Hematopoietic multipotent progenitor cell treated with erythropoietin and hydrocortisone succinate and interleukin-3 and kit ligand, for 6 days (in vitro differentiated cells): ENCODE measurements around the gene ARHGAP4.

Experiments used
- DNase-seq: peaks from one replicate; pipeline ENCODE4 v3.0.0-alpha.2; 2015

The ARHGAP4 gene

DNA sequence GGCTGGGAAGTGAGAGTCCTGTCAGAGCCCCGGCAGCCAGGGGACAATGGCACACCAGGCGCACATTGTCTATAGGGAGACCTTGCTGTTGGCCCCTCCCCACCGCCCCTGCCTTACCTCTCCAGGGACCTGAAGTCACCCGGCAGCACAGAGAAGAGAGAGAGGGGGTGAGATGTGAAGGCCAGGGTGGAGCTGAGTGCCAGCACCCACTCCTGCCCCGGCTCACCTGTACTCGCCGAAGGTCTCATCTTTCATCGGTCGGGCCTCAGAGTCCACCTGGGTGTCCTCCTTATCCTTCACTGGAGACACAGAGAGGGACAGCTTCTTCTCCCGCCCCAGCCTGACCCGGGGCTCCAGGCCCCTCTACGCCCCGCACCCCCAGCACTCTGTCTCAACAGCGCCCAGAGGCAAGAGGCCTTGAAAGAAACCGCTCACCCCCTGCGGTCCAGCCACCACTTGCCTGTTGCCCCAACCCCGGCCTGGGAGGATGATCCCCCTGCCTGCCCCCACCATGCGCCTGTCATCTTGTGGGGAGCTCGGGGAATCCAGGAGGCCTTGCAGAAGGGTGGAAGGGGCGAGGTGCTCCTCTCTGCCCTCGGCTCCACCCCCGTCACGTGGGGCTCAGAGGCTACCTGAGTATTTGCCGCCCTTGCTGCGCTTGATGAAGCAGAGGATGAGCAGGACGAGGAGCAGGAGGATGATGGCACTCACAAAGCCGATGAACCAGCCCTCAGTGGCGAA, 62.6 kb downstream of the ARHGAP4 start:
- no peak for DNase-seq

GRCh38 chrX:153862369-153863250, 63.5 kb downstream of the ARHGAP4 start:
- no peak for DNase-seq

GRCh38 chrX:153861733-153862310, 64.2 kb downstream of the ARHGAP4 start:
- DNase-seq = no peak

GRCh38 chrX:153861151-153861550, 64.9 kb downstream of the ARHGAP4 start:
- no peak for DNase-seq
